ENCODE data around the gene CCDC38.

- TF ChIP-seq, protein P1, sequence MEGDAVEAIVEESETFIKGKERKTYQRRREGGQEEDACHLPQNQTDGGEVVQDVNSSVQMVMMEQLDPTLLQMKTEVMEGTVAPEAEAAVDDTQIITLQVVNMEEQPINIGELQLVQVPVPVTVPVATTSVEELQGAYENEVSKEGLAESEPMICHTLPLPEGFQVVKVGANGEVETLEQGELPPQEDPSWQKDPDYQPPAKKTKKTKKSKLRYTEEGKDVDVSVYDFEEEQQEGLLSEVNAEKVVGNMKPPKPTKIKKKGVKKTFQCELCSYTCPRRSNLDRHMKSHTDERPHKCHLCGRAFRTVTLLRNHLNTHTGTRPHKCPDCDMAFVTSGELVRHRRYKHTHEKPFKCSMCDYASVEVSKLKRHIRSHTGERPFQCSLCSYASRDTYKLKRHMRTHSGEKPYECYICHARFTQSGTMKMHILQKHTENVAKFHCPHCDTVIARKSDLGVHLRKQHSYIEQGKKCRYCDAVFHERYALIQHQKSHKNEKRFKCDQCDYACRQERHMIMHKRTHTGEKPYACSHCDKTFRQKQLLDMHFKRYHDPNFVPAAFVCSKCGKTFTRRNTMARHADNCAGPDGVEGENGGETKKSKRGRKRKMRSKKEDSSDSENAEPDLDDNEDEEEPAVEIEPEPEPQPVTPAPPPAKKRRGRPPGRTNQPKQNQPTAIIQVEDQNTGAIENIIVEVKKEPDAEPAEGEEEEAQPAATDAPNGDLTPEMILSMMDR (IDR thresholded peaks at IDR 0.05): no peak
- no peak for TF ChIP-seq POLR2AphosphoS5 (IDR thresholded peaks at IDR 0.05)
Measured at GRCh38 chr12:95972832-95973456, 30.5 kb upstream of the CCDC38 start.

All from prostate gland (tissue), 2 donors.